CD4-positive, alpha-beta T cell treated with Interferon alpha-2 for 1 hour (primary cell): ENCODE data around the gene OGFOD3.

Experiments used
- DNase-seq, 2 donors: peaks; one replicate each; pipeline ENCODE4 v3.0.0-alpha.2; 2020 to 2022

OGFOD3 gene

GRCh38 chr17:82403662-82404660 lies 14.4 kb downstream of the OGFOD3 start:
- DNase-seq = no peak

- DNase-seq = no peak
Observed at GRCh38 chr17:82402865-82403264, 15.5 kb downstream of the OGFOD3 start.

GRCh38 chr17:82400830-82401229 lies 17.6 kb downstream of the OGFOD3 start:
- DNase-seq = peak; percentile 55 to 56

- no peak for DNase-seq
Observed at GRCh38 chr17:82400206-82400605, 18.2 kb downstream of the OGFOD3 start.

GRCh38 chr17:82399601-82400101 lies 18.7 kb downstream of the OGFOD3 start:
- no peak for DNase-seq

- DNase-seq = no peak
Observed at GRCh38 chr17:82399041-82399441, 19.3 kb downstream of the OGFOD3 start.

GRCh38 chr17:82397449-82398335 lies 20.7 kb downstream of the OGFOD3 start:
- DNase-seq = no peak

GRCh38 chr17:82396601-82397435 lies 21.6 kb downstream of the OGFOD3 start:
- no peak for DNase-seq

GRCh38 chr17:82394278-82394677 lies 24.1 kb downstream of the OGFOD3 start:
- DNase-seq = no peak

- no peak for DNase-seq
Observed at GRCh38 chr17:82392941-82393340, 25.4 kb downstream of the OGFOD3 start.

GRCh38 chr17:82392209-82392920 lies 26.0 kb downstream of the OGFOD3 start:
- DNase-seq = no peak

- DNase-seq = no peak
Observed at GRCh38 chr17:82391496-82392066, 26.8 kb downstream of the OGFOD3 start.

GRCh38 chr17:82390860-82391435 lies 27.4 kb downstream of the OGFOD3 start:
- DNase-seq = no peak

GRCh38 chr17:82390015-82390859 lies 28.1 kb downstream of the OGFOD3 start:
- DNase-seq = no peak

- DNase-seq = no peak
Observed at GRCh38 chr17:82389379-82389778, 29.0 kb downstream of the OGFOD3 start.

- no peak for DNase-seq
Observed at GRCh38 chr17:82388922-82389283, 29.5 kb downstream of the OGFOD3 start.

- DNase-seq = no peak
Observed at GRCh38 chr17:82388223-82388921, 30.0 kb downstream of the OGFOD3 start.

- no peak for DNase-seq
Observed at GRCh38 chr17:82387705-82388106, 30.7 kb downstream of the OGFOD3 start.
